B cell (primary cell): ENCODE measurements around the gene ABHD12B. TPM values are rescaled to one million over a fixed set of nuclear protein-coding genes. Genes with fewer than 3 reads are reported as not detected.

Source experiments
- ATAC-seq: fragments of 200-7000 bp; cut with Tn5 transposase; one replicate; pipeline ENCODE4 v1.10.0; 2021; ENCODE audit warnings: low read depth, mild to moderate bottlenecking, moderate number of reproducible peaks, moderate library complexity
- CTCF ChIA-PET: fragments of 350-600 bp; sonication (Branson Sonifier 250); formaldehyde crosslinking; loops from one replicate; lab custom pipeline; 2021; ENCODE audit warnings: antibody characterized with exemption, inconsistent platforms; lab: Charles Lee
- POLR2A ChIA-PET: fragments of 350-600 bp; sonication (Branson Sonifier 250); formaldehyde crosslinking; loops from one replicate; lab custom pipeline; 2021; ENCODE audit warnings: antibody characterized with exemption; lab: Charles Lee
- DNase-seq: peaks from one replicate; pipeline ENCODE4 v3.0.0; 2013
- H2AFZ ChIP-seq: 2 replicates; pipeline ENCODE4 v1.6.1; 2012; ENCODE audit warnings: mild to moderate bottlenecking, low read depth, low read length; ENCODE audit not compliant: insufficient read depth, poor library complexity, severe bottlenecking
- H3K27ac ChIP-seq, 2 donors: 1 replicate in 1 of 2; 2 replicates in 1 of 2; pipeline ENCODE4 v1.5.1; 2012 to 2013; ENCODE audit warnings: low read length in 2 of 2, mild to moderate bottlenecking in 2 of 2, moderate library complexity in 1 of 2
- H3K27me3 ChIP-seq, 4 experiments: fragments of 200-600 bp in 1 of 4; sonication (generic) in 1 of 4; replicated peaks in 1 of 4; 1 replicate in 2 of 4; 2 replicates in 2 of 4; pipeline versions ENCODE4 v1.6.1 to v1.7.0; 2013 to 2016; ENCODE audit warnings: low read length in 3 of 4, mild to moderate bottlenecking in 2 of 4, mixed read lengths in 1 of 4, moderate library complexity in 1 of 4; ENCODE audit not compliant: insufficient read depth in 4 of 4, control insufficient read depth in 3 of 4; ENCODE audit errors: control extremely low read depth in 1 of 4
- H3K36me3 ChIP-seq, 2 experiments: replicated peaks in 1 of 2; 1 replicate in 1 of 2; 2 replicates in 1 of 2; pipeline versions ENCODE4 v1.6.1 to v1.7.1; 2013; ENCODE audit warnings: low read length in 1 of 2; ENCODE audit not compliant: insufficient read depth in 2 of 2, control insufficient read depth in 1 of 2; ENCODE audit errors: control extremely low read depth in 1 of 2, extremely low read depth in 1 of 2
- H3K4me1 ChIP-seq, 2 donors: fragments of 200-600 bp in 1 of 2; sonication (generic) in 1 of 2; 1 replicate in 1 of 2; 2 replicates in 1 of 2; pipeline versions ENCODE4 v1.5.1 to v1.6.1; 2013 to 2017; ENCODE audit warnings: low read length in 2 of 2; ENCODE audit not compliant: control insufficient read depth in 2 of 2, insufficient read depth in 2 of 2
- H3K4me2 ChIP-seq: replicated peaks from 2 replicates; pipeline ENCODE3; 2012; ENCODE audit warnings: mild to moderate bottlenecking, low read depth, low read length; ENCODE audit not compliant: poor library complexity, severe bottlenecking
- H3K4me3 ChIP-seq, 5 experiments: fragments of 200-600 bp in 1 of 5; sonication (generic) in 1 of 5; 1 replicate in 3 of 5; 2 replicates in 2 of 5; pipeline versions ENCODE4 v1.5.1 to v1.7.0; 2011 to 2016; ENCODE audit warnings: low read length in 4 of 5, mild to moderate bottlenecking in 4 of 5, low read depth in 2 of 5, control low read depth in 1 of 5, moderate library complexity in 1 of 5; ENCODE audit not compliant: insufficient read depth in 1 of 5; ENCODE audit errors: control extremely low read depth in 1 of 5, extremely low read depth in 1 of 5
- H3K79me2 ChIP-seq: fragments of 200-600 bp; sonication (generic); one replicate; pipeline ENCODE4 v1.6.0; 2016; ENCODE audit warnings: low read length; ENCODE audit not compliant: control insufficient read depth, insufficient read depth
- H3K9ac ChIP-seq: fragments of 200-600 bp; sonication (generic); 2 replicates; pipeline ENCODE4 v1.6.1; 2017; ENCODE audit warnings: mild to moderate bottlenecking, low read length, moderate library complexity
- H3K9me3 ChIP-seq, 3 donors: one replicate each; pipeline versions ENCODE4 v1.6.1 to v1.7.1; 2013; ENCODE audit warnings: low read length in 2 of 3; ENCODE audit not compliant: control insufficient read depth in 2 of 3, insufficient read depth in 1 of 3; ENCODE audit errors: control extremely low read depth in 1 of 3
- H4K20me1 ChIP-seq: 2 replicates; pipeline ENCODE4 v1.6.0; 2012; ENCODE audit warnings: mild to moderate bottlenecking, low read length; ENCODE audit not compliant: insufficient read depth, control insufficient read depth, poor library complexity, severe bottlenecking
- H3K27ac Mint-ChIP-seq: one replicate; pipeline ENCODE4 v1.8.0; 2021; ENCODE audit warnings: mixed read lengths
- H3K27me3 Mint-ChIP-seq: one replicate; pipeline ENCODE4 v1.8.0; 2021; ENCODE audit warnings: mixed read lengths
- H3K4me1 Mint-ChIP-seq: one replicate; pipeline ENCODE4 v1.8.0; 2021; ENCODE audit warnings: mixed read lengths
- H3K4me3 Mint-ChIP-seq: one replicate; pipeline ENCODE4 v1.8.0; 2021; ENCODE audit warnings: mixed read lengths
- H3K9me3 Mint-ChIP-seq: one replicate; pipeline ENCODE4 v1.8.0; 2022; ENCODE audit warnings: mixed read lengths; ENCODE audit not compliant: insufficient read depth
- CTCF ChIP-seq: fragments of 200-600 bp; IDR thresholded peaks from one replicate; pipeline ENCODE4 v1.8.0; 2022; ENCODE audit warnings: antibody characterized with exemption, mild to moderate bottlenecking
- EZH2 ChIP-seq: IDR thresholded peaks from 2 replicates; pipeline ENCODE4 v1.6.1; 2012; ENCODE audit warnings: borderline replicate concordance, low read depth, mild to moderate bottlenecking, moderate library complexity, low read length; ENCODE audit not compliant: insufficient read depth, poor library complexity, severe bottlenecking
- WGBS: methylation state at CpG from one replicate; pipeline ENCODE4 v1.1.5; 2013; ENCODE audit warnings: missing lambda C conversion rate; ENCODE audit not compliant: insufficient coverage; 5-methylcytosine and 5-hydroxymethylcytosine counted together
- intact Hi-C: fragments of 100-400 bp; cut with micrococcal nuclease; formaldehyde crosslinking; loops from one replicate; pipeline ENCODE4 v1.10.0; 2022
- polyA plus RNA-seq: library from polyadenylated mRNA; depleted of rRNA; stranded (reverse); fragments of >200 nt; gene quantifications from 2 replicates; pipeline ENCODE4 v1.2.3, GENCODE V29; 2012
- total RNA-seq, 2 donors: library from RNA; stranded (reverse); fragments of 120-200 nt in 1 of 2; gene quantifications; 1 replicate in 1 of 2; 2 replicates in 1 of 2; pipeline versions ENCODE4 v1.2.3 to v1.2.4, GENCODE V29; 2013 to 2022

ABHD12B gene
- total and polyA plus RNA-seq, 2 donors (not counting 1 experiment from before 2014, with no cell fraction given) = not detected

- Histone ChIP-seq H3K4me1 (no peaks in the 10 kb centered on the region), H3K4me3 (no peak overlapping the region), H3K27ac (no peak overlapping the region), H3K79me2 (no peaks in the 10 kb centered on the region), H3K9ac (no peak overlapping the region), H4K20me1 (no peaks in the 10 kb centered on the region), H3K9me3 (no peaks in the 10 kb centered on the region), H3K27me3 (no peaks in the 10 kb centered on the region), H3K4me2 (no peak overlapping the region), H2AFZ (no peak overlapping the region), H3K36me3 (no peaks in the 10 kb centered on the region)
- ChIA-PET POLR2A (no interaction called here), CTCF (no interaction called here)
- 14% methylated on average over 2 of the region's 3 CpGs for WGBS
- DNase-seq (no peak), ATAC-seq (no peak)
- H3K27ac Mint-ChIP-seq = no peak overlapping the region
- intact Hi-C loops = no loop called here
- no peak overlapping the region for H3K4me3 Mint-ChIP-seq
- TF ChIP-seq CTCF (no peak), EZH2 (no peak)
- H3K9me3 Mint-ChIP-seq = no peaks in the 10 kb centered on the region
- peaks cover 12% of the 10 kb centered on the region for H3K27me3 Mint-ChIP-seq
- H3K4me1 Mint-ChIP-seq = no peaks in the 10 kb centered on the region
Measured at GRCh38 chr14:50926851-50927386, 55.1 kb downstream of the ABHD12B start.

GRCh38 chr14:50928002-50928635, 56.3 kb downstream of the ABHD12B start:
- no peaks in the 10 kb centered on the region for H3K36me3 ChIP-seq
- DNase-seq = no peak
- H3K9me3 Mint-ChIP-seq = no peaks in the 10 kb centered on the region
- no peak overlapping the region for H3K9ac ChIP-seq
- no peak overlapping the region for H3K4me3 ChIP-seq
- no peak overlapping the region for H3K4me2 ChIP-seq
- ChIA-PET CTCF (no interaction called here), POLR2A (no interaction called here)
- no peak overlapping the region for H3K4me3 Mint-ChIP-seq
- TF ChIP-seq EZH2 (no peak), CTCF (no peak)
- no peak overlapping the region for H3K27ac ChIP-seq
- H3K27me3 ChIP-seq = no peaks in the 10 kb centered on the region
- peaks cover 19% of the 10 kb centered on the region for H3K27me3 Mint-ChIP-seq
- ATAC-seq = no peak
- H3K27ac Mint-ChIP-seq = no peak overlapping the region
- no peaks in the 10 kb centered on the region for H3K79me2 ChIP-seq
- H4K20me1 ChIP-seq = no peaks in the 10 kb centered on the region
- no peaks in the 10 kb centered on the region for H3K4me1 Mint-ChIP-seq
- H3K4me1 ChIP-seq = no peaks in the 10 kb centered on the region
- intact Hi-C loops = no loop called here
- no peak overlapping the region for H2AFZ ChIP-seq
- 68% methylated on average over 6 of the region's 6 CpGs for WGBS
- no peaks in the 10 kb centered on the region for H3K9me3 ChIP-seq
